Measurements from ENCODE around the gene SRR. TPM values are rescaled to one million over a fixed set of nuclear protein-coding genes. Genes with fewer than 3 reads are reported as not detected.
A peak's percentile ranks its signal among the peaks of the same experiment; 100 is the strongest.

SRR gene
- total and polyA plus RNA-seq, 8 donors: 2.0 to 9.9 (median 5.2) TPM

- WGBS, 2 donors: 96 to 97% methylated on average over 20 of the region's 20 CpGs
- H3K9me3 ChIP-seq: no peaks in the 10 kb centered on the region
- no peak for ATAC-seq
- peaks cover 0 to 8% (median 0%) of the 10 kb centered on the region in 3 donors for H3K36me3 ChIP-seq
- no peaks in the 10 kb centered on the region for H3K4me1 ChIP-seq
- H3K27me3 ChIP-seq: no peaks in the 10 kb centered on the region
- H3K4me3 ChIP-seq: no peak overlapping the region
- intact Hi-C loops (cut with DNase I): no loop called here
- FAIRE-seq: no peak
- H3K27ac ChIP-seq: no peak overlapping the region
- peak in 1 of 6 donors; percentile 58 for DNase-seq
- no peak for TF ChIP-seq CTCF (IDR thresholded peaks at IDR 0.05)
These were observed 58.3 kb downstream of the SRR start for GRCh38 chr17:2362016-2362415.

DNA sequence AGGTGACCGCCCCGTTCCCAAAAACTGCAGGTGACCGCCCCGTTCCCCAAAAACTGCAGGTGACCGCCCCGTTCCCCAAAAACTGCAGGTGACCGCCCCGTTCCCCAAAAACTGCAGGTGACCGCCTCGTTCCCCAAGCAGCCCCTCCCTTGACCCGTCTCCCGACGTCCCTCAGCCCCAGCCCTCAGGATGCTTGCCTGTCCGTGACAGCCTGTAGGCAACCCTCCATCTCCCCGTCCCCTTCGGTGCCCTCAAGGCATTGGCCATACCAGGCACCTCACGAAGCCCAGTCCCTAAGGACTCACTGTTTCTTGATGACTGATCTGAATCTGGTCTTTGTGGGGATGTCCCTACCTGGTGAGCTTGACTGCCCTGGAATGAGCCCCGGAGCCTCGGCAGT, 58.7 kb downstream of the SRR start:
- no peak for TF ChIP-seq CTCF (IDR thresholded peaks at IDR 0.05)
- Histone ChIP-seq H3K9me3 (no peaks in the 10 kb centered on the region), H3K4me3 (no peak overlapping the region), H3K4me1 (no peaks in the 10 kb centered on the region), H3K27ac (no peak overlapping the region), H3K27me3 (no peaks in the 10 kb centered on the region), H3K36me3 (peaks cover 0 to 8% (median 0%) of the 10 kb centered on the region in 3 donors)
- no peak for ATAC-seq
- peak in 1 of 6 donors; percentile 66 for DNase-seq
- intact Hi-C loops (cut with DNase I): no loop called here
- 96 to 98% methylated on average over 19 of the region's 19 CpGs for WGBS, 2 donors
- FAIRE-seq: no peak

DNA sequence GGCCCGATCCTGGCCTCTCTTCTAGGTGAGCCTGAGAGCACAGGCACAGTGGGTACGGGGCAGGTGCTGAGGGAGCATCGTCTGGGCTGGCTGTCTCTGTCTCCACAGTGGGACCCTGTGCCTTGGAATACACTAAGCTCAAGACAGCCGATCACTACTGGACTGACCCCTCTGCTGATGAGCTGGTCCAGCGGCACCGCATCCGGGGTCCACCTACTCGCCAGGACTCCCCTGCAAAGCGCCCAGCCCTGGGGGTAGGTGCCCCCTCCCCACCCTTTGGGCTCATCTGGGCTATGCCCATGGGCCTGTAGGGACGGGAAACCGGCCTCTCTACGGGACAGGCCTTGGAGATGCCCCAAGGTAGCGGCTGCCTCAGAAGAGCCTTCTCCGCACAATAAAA, 59.1 kb downstream of the SRR start:
- Histone ChIP-seq H3K36me3 (peaks cover 0 to 8% (median 0%) of the 10 kb centered on the region in 3 donors), H3K27me3 (no peaks in the 10 kb centered on the region), H3K9me3 (no peaks in the 10 kb centered on the region), H3K27ac (no peak overlapping the region), H3K4me1 (no peaks in the 10 kb centered on the region), H3K4me3 (no peak overlapping the region)
- no peak for FAIRE-seq
- no peak for ATAC-seq
- DNase-seq: peak in 1 of 6 donors; percentile 68
- intact Hi-C loops (cut with DNase I): no loop called here
- 95 to 96% methylated on average over 13 to 14 of the region's 14 CpGs for WGBS, 2 donors
- TF ChIP-seq CTCF (IDR thresholded peaks at IDR 0.05): no peak

- no peak for FAIRE-seq
- Histone ChIP-seq H3K9me3 (no peaks in the 10 kb centered on the region), H3K27me3 (no peaks in the 10 kb centered on the region), H3K36me3 (peaks cover 0 to 8% (median 0%) of the 10 kb centered on the region in 3 donors), H3K27ac (no peak overlapping the region), H3K4me1 (no peaks in the 10 kb centered on the region), H3K4me3 (no peak overlapping the region)
- no peak for TF ChIP-seq CTCF (IDR thresholded peaks at IDR 0.05)
- intact Hi-C loops (cut with DNase I): no loop called here
- 94 to 96% methylated on average over 21 of the region's 21 CpGs for WGBS, 2 donors
- ATAC-seq: no peak
- peak in 1 of 6 donors; percentile 52 for DNase-seq
These were observed 59.6 kb downstream of the SRR start for GRCh38 chr17:2363318-2363717.

- WGBS, 2 donors: 87 to 90% methylated on average over 26 of the region's 26 CpGs
- TF ChIP-seq CTCF (IDR thresholded peaks at IDR 0.05): no peak
- no peak for ATAC-seq
- no peaks in the 10 kb centered on the region for H3K27me3 ChIP-seq
- peak in 1 of 6 donors; percentile 18 for DNase-seq
- H3K36me3 ChIP-seq: peaks cover 0 to 8% (median 0%) of the 10 kb centered on the region in 3 donors
- intact Hi-C loops (cut with DNase I): no loop called here
- H3K9me3 ChIP-seq: no peaks in the 10 kb centered on the region
- no peak overlapping the region for H3K4me3 ChIP-seq
- no peak overlapping the region for H3K27ac ChIP-seq
- no peaks in the 10 kb centered on the region for H3K4me1 ChIP-seq
- no peak for FAIRE-seq
These were observed 60.4 kb downstream of the SRR start for GRCh38 chr17:2363851-2364762.

All from pancreas (tissue), 10 donors.